Calu3 (cell line): Measurements from ENCODE around the gene SLC27A1. TPM values are rescaled to one million over a fixed set of nuclear protein-coding genes. Genes with fewer than 3 reads are reported as not detected.

Experiments used
- BruUV-seq: library from RNA; stranded (reverse); fragments of 400-500 nt; replicated peaks from 2 replicates; lab custom pipeline; 2021; lab: Mats Ljungman, UMichigan
- CTCF ChIA-PET: fragments of 300-600 bp; sonication (Branson Sonifier 250); formaldehyde crosslinking; loops from one replicate; lab custom pipeline; 2022; ENCODE audit warnings: antibody characterized with exemption; lab: Charles Lee
- DNase-seq: peaks from one replicate; pipeline ENCODE4 v3.0.0; 2022
- H3K27ac Mint-ChIP-seq: one replicate; pipeline ENCODE4 v1.8.0; 2022; ENCODE audit warnings: mixed read lengths; ENCODE audit not compliant: unreplicated experiment
- H3K27me3 Mint-ChIP-seq: one replicate; pipeline ENCODE4 v1.8.0; 2022; ENCODE audit warnings: mixed read lengths; ENCODE audit not compliant: unreplicated experiment
- H3K36me3 Mint-ChIP-seq: one replicate; pipeline ENCODE4 v1.8.0; 2022; ENCODE audit warnings: mild to moderate bottlenecking, moderate library complexity, mixed read lengths; ENCODE audit not compliant: insufficient read depth, unreplicated experiment
- H3K4me1 Mint-ChIP-seq: one replicate; pipeline ENCODE4 v1.8.0; 2022; ENCODE audit warnings: mild to moderate bottlenecking, low read depth, mixed read lengths; ENCODE audit not compliant: unreplicated experiment
- H3K4me3 Mint-ChIP-seq: one replicate; pipeline ENCODE4 v1.8.0; 2022; ENCODE audit warnings: mild to moderate bottlenecking, low read depth, moderate library complexity, mixed read lengths; ENCODE audit not compliant: unreplicated experiment
- H3K9me3 Mint-ChIP-seq: one replicate; pipeline ENCODE4 v1.8.0; 2022; ENCODE audit warnings: low read depth, mixed read lengths; ENCODE audit not compliant: unreplicated experiment
- CTCF ChIP-seq: fragments of 200-600 bp; IDR thresholded peaks from one replicate; pipeline ENCODE4 v1.8.0; 2022; ENCODE audit warnings: antibody characterized with exemption; ENCODE audit not compliant: unreplicated experiment
- intact Hi-C: fragments of 100-400 bp; cut with micrococcal nuclease; formaldehyde crosslinking; loops from one replicate; pipeline ENCODE4 v1.10.0; 2022; ENCODE audit not compliant: unreplicated experiment
- total RNA-seq: library from RNA; stranded (reverse); gene quantifications from 2 replicates; pipeline ENCODE4 v1.2.3, GENCODE V29; 2022

SLC27A1 gene
- total RNA-seq, 1 experiment from 2014 or later, result 42.5 TPM

GRCh38 chr19:17436874-17437267 is 33.5 kb upstream of the SLC27A1 start:
- H3K4me1 Mint-ChIP-seq, result no peaks in the 10 kb centered on the region
- H3K9me3 Mint-ChIP-seq, result no peaks in the 10 kb centered on the region
- BruUV-seq, result no TSS peak
- CTCF ChIA-PET, result no interaction called here
- TF ChIP-seq CTCF, result no peak
- DNase-seq, result no peak
- H3K27me3 Mint-ChIP-seq, result peaks cover 17% of the 10 kb centered on the region
- intact Hi-C loops, result no loop called here
- H3K4me3 Mint-ChIP-seq, result no peak overlapping the region
- H3K36me3 Mint-ChIP-seq, result no peaks in the 10 kb centered on the region
- no peak overlapping the region for H3K27ac Mint-ChIP-seq

GRCh38 chr19:17441241-17442021 is 28.9 kb upstream of the SLC27A1 start:
- no peak for DNase-seq
- intact Hi-C loops, result no loop called here
- H3K4me1 Mint-ChIP-seq, result no peaks in the 10 kb centered on the region
- H3K4me3 Mint-ChIP-seq, result no peak overlapping the region
- H3K9me3 Mint-ChIP-seq, result no peaks in the 10 kb centered on the region
- no peak overlapping the region for H3K27ac Mint-ChIP-seq
- CTCF ChIA-PET, result interaction anchor here (0.5 to 0.9 kb wide), 6 partner anchors 9 to 554 kb away, joined by 3 to 6 read pairs (median 4); no protein-coding TSS in a partner anchor
- no peak for TF ChIP-seq CTCF
- H3K27me3 Mint-ChIP-seq, result peaks cover 17% of the 10 kb centered on the region
- H3K36me3 Mint-ChIP-seq, result no peaks in the 10 kb centered on the region
- BruUV-seq, result no TSS peak

GRCh38 chr19:17445526-17446165 is 24.7 kb upstream of the SLC27A1 start:
- H3K36me3 Mint-ChIP-seq, result no peaks in the 10 kb centered on the region
- no peak for TF ChIP-seq CTCF
- intact Hi-C loops, result no loop called here
- H3K4me3 Mint-ChIP-seq, result no peak overlapping the region
- CTCF ChIA-PET, result no interaction called here
- no peak overlapping the region for H3K27ac Mint-ChIP-seq
- no TSS peak for BruUV-seq
- H3K9me3 Mint-ChIP-seq, result no peaks in the 10 kb centered on the region
- H3K4me1 Mint-ChIP-seq, result no peaks in the 10 kb centered on the region
- no peak for DNase-seq
- no peaks in the 10 kb centered on the region for H3K27me3 Mint-ChIP-seq

- H3K36me3 Mint-ChIP-seq, result no peaks in the 10 kb centered on the region
- no peak overlapping the region for H3K27ac Mint-ChIP-seq
- H3K4me1 Mint-ChIP-seq, result no peaks in the 10 kb centered on the region
- no peaks in the 10 kb centered on the region for H3K27me3 Mint-ChIP-seq
- TF ChIP-seq CTCF, result no peak
- intact Hi-C loops, result no loop called here
- no peak overlapping the region for H3K4me3 Mint-ChIP-seq
- no TSS peak for BruUV-seq
- no peaks in the 10 kb centered on the region for H3K9me3 Mint-ChIP-seq
- CTCF ChIA-PET, result interaction anchor here (0.6 to 0.8 kb wide), 3 partner anchors 10 to 35 kb away, joined by 4 to 5 read pairs (median 4); no protein-coding TSS in a partner anchor
- no peak for DNase-seq
Measured at GRCh38 chr19:17447704-17448130, 22.6 kb upstream of the SLC27A1 start.
